HCT116 (cell line): Measurements from ENCODE around the gene GPATCH8.

Experiments used
- CEBPB ChIP-seq: IDR thresholded peaks from 2 replicates; pipeline ENCODE4 v1.6.1; 2012; ENCODE audit warnings: low read depth
- EZH2phosphoT487 ChIP-seq: fragments of 200-600 bp; IDR thresholded peaks from 2 replicates; pipeline ENCODE4 v1.6.1; 2018; ENCODE audit warnings: antibody characterized with exemption, borderline replicate concordance
- POLR2A ChIP-seq: IDR thresholded peaks from 2 replicates; pipeline ENCODE4 v1.7.0; 2011; ENCODE audit warnings: borderline replicate concordance; ENCODE audit not compliant: insufficient read depth, insufficient read length; ENCODE audit errors: extremely low read depth
- POLR2AphosphoS5 ChIP-seq: IDR thresholded peaks from 2 replicates; pipeline ENCODE4 v1.6.1; 2011; ENCODE audit warnings: mild to moderate bottlenecking, low read depth, low read length, moderate library complexity
- RAD21 ChIP-seq: IDR thresholded peaks from 2 replicates; pipeline ENCODE4 v1.6.1; 2012; ENCODE audit warnings: low read depth, mild to moderate bottlenecking
- SIN3A ChIP-seq: IDR thresholded peaks from 2 replicates; pipeline ENCODE4 v1.6.1; 2012; ENCODE audit warnings: low read depth
- TCF7L2 ChIP-seq: IDR thresholded peaks from 2 replicates; pipeline ENCODE4 v1.7.0; 2011; ENCODE audit warnings: borderline replicate concordance, inconsistent platforms; ENCODE audit not compliant: insufficient read depth, insufficient read length; ENCODE audit errors: extremely low read depth
- ZFX ChIP-seq: fragments of 450-650 bp; IDR thresholded peaks from 2 replicates; pipeline ENCODE4 v1.6.1; 2017
- TF ChIP-seq, protein P1 (sequence below), 3 experiments: fragments of 200-600 bp in 1 of 3; sonication (generic) in 1 of 3; IDR thresholded peaks in 2 of 3; conservative IDR thresholded peaks in 1 of 3; 2 replicates each; pipeline ENCODE4 v1.5.1; 2012 to 2017; ENCODE audit warnings: low read depth in 2 of 3, low read length in 2 of 3, antibody characterized with exemption in 1 of 3, borderline replicate concordance in 1 of 3, control low read depth in 1 of 3, mild to moderate bottlenecking in 1 of 3, mixed read lengths in 1 of 3, mixed run types in 1 of 3, moderate library complexity in 1 of 3; ENCODE audit not compliant: insufficient read depth in 1 of 3
- TF ChIP-seq, protein P2 (sequence below): IDR thresholded peaks from 2 replicates; pipeline ENCODE4 v1.6.1; 2012; ENCODE audit warnings: low read depth

- TF ChIP-seq, protein P1, sequence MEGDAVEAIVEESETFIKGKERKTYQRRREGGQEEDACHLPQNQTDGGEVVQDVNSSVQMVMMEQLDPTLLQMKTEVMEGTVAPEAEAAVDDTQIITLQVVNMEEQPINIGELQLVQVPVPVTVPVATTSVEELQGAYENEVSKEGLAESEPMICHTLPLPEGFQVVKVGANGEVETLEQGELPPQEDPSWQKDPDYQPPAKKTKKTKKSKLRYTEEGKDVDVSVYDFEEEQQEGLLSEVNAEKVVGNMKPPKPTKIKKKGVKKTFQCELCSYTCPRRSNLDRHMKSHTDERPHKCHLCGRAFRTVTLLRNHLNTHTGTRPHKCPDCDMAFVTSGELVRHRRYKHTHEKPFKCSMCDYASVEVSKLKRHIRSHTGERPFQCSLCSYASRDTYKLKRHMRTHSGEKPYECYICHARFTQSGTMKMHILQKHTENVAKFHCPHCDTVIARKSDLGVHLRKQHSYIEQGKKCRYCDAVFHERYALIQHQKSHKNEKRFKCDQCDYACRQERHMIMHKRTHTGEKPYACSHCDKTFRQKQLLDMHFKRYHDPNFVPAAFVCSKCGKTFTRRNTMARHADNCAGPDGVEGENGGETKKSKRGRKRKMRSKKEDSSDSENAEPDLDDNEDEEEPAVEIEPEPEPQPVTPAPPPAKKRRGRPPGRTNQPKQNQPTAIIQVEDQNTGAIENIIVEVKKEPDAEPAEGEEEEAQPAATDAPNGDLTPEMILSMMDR (IDR thresholded peaks at IDR 0.05 in 2 of 3, conservative IDR thresholded peaks at IDR 0.05 in 1 of 3; ENCODE audit: borderline replicate concordance in 1 of 3, insufficient read depth in 1 of 3, low read depth in 2 of 3, low read length in 2 of 3): no peak
- TF ChIP-seq POLR2A (no peak), ZFX (no peak), POLR2AphosphoS5 (no peak), TCF7L2 (no peak), CEBPB (no peak), SIN3A (no peak), RAD21 (no peak), EZH2phosphoT487 (no peak)
- TF ChIP-seq, protein P2, sequence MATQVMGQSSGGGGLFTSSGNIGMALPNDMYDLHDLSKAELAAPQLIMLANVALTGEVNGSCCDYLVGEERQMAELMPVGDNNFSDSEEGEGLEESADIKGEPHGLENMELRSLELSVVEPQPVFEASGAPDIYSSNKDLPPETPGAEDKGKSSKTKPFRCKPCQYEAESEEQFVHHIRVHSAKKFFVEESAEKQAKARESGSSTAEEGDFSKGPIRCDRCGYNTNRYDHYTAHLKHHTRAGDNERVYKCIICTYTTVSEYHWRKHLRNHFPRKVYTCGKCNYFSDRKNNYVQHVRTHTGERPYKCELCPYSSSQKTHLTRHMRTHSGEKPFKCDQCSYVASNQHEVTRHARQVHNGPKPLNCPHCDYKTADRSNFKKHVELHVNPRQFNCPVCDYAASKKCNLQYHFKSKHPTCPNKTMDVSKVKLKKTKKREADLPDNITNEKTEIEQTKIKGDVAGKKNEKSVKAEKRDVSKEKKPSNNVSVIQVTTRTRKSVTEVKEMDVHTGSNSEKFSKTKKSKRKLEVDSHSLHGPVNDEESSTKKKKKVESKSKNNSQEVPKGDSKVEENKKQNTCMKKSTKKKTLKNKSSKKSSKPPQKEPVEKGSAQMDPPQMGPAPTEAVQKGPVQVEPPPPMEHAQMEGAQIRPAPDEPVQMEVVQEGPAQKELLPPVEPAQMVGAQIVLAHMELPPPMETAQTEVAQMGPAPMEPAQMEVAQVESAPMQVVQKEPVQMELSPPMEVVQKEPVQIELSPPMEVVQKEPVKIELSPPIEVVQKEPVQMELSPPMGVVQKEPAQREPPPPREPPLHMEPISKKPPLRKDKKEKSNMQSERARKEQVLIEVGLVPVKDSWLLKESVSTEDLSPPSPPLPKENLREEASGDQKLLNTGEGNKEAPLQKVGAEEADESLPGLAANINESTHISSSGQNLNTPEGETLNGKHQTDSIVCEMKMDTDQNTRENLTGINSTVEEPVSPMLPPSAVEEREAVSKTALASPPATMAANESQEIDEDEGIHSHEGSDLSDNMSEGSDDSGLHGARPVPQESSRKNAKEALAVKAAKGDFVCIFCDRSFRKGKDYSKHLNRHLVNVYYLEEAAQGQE: no peak
These were observed 154.8 kb downstream of the GPATCH8 start for GRCh38 chr17:44348234-44348987.
